Mesothelial cell of epicardium (in vitro differentiated cells): Measurements from ENCODE around the gene RABAC1. TPM values are rescaled to one million over a fixed set of nuclear protein-coding genes. Genes with fewer than 3 reads are reported as not detected.

Source experiments
- DNase-seq, 2 experiments: peaks; one replicate each; pipeline ENCODE4 v3.0.0; 2021; ENCODE audit warnings: low spot score in 2 of 2; ENCODE audit not compliant: unreplicated experiment in 2 of 2
- H3K27ac Mint-ChIP-seq: 2 replicates; pipeline ENCODE4 v1.8.0; 2021; ENCODE audit warnings: mixed read lengths
- H3K27me3 Mint-ChIP-seq: 2 replicates; pipeline ENCODE4 v1.8.0; 2021; ENCODE audit warnings: low read depth, mixed read lengths
- H3K36me3 Mint-ChIP-seq: 2 replicates; pipeline ENCODE4 v1.8.0; 2021; ENCODE audit warnings: mixed read lengths
- H3K4me1 Mint-ChIP-seq: 2 replicates; pipeline ENCODE4 v1.8.0; 2021; ENCODE audit warnings: mixed read lengths
- H3K4me3 Mint-ChIP-seq: 2 replicates; pipeline ENCODE4 v1.8.0; 2021; ENCODE audit warnings: mild to moderate bottlenecking, moderate library complexity, mixed read lengths
- H3K9me3 Mint-ChIP-seq: 2 replicates; pipeline ENCODE4 v1.8.0; 2021; ENCODE audit warnings: mixed read lengths
- total RNA-seq: library from RNA; stranded (reverse); gene quantifications from 3 replicates; pipeline ENCODE4 v1.2.1, GENCODE V29; 2021
- TF ChIP-seq, protein P1 (sequence below): fragments of 200-600 bp; sonication (generic); IDR thresholded peaks from one replicate; pipeline ENCODE4 v1.5.0; 2021; ENCODE audit warnings: antibody characterized with exemption; ENCODE audit not compliant: unreplicated experiment

Gene RABAC1
- total RNA-seq, 1 donor from 2014 or later = 102 TPM

DNA sequence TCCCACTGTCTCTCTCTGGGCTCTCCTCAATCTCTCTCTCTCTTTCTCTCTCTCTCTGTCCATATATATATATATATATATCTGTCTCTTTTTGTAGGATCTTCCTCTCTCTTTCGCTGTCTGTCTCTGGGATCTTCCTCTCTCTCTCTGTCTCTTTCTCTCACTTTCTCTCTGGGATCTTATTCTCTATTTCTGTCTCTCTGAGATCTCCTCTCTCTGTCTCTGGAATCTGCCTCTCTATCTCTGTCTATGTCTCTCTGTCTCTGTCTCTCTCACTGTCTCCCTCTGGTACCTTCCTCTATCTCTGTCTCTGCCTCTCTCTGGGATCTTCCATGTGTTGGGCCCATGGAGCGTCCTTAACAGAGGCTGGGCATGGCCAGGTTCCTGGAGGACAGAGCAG, 31.5 kb upstream of the RABAC1 start:
- DNase-seq = no peak
- Mint-ChIP-seq H3K4me3 (no peak overlapping the region), H3K27me3 (peaks cover 42% of the 10 kb centered on the region), H3K9me3 (no peaks in the 10 kb centered on the region), H3K27ac (no peak overlapping the region), H3K4me1 (peaks cover 3% of the 10 kb centered on the region), H3K36me3 (no peaks in the 10 kb centered on the region)
- TF ChIP-seq, protein P1, sequence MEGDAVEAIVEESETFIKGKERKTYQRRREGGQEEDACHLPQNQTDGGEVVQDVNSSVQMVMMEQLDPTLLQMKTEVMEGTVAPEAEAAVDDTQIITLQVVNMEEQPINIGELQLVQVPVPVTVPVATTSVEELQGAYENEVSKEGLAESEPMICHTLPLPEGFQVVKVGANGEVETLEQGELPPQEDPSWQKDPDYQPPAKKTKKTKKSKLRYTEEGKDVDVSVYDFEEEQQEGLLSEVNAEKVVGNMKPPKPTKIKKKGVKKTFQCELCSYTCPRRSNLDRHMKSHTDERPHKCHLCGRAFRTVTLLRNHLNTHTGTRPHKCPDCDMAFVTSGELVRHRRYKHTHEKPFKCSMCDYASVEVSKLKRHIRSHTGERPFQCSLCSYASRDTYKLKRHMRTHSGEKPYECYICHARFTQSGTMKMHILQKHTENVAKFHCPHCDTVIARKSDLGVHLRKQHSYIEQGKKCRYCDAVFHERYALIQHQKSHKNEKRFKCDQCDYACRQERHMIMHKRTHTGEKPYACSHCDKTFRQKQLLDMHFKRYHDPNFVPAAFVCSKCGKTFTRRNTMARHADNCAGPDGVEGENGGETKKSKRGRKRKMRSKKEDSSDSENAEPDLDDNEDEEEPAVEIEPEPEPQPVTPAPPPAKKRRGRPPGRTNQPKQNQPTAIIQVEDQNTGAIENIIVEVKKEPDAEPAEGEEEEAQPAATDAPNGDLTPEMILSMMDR = no peak

DNA sequence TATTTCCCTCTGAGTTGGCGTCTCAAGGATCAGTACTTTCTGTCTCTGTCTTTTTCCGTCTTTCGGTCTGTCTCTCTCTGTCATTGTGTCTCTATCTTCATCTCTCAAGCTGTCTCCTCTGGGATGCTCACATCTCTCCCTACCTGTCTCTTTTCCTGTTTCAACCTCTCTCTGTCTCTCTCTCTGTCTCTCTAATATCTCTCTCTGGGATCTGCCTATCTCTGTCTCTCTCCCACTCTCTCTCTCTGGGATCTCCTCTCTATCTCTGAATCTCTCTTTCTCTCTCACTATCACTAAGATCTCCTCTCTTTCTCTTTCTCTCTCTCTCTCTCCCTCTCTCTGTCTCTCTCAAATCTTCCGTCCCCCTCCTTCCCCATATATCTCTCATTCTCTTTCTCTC, 30.9 kb upstream of the RABAC1 start:
- H3K9me3 Mint-ChIP-seq = no peaks in the 10 kb centered on the region
- H3K4me3 Mint-ChIP-seq = no peak overlapping the region
- TF ChIP-seq, protein P1 = no peak
- no peaks in the 10 kb centered on the region for H3K36me3 Mint-ChIP-seq
- peaks cover 40% of the 10 kb centered on the region for H3K27me3 Mint-ChIP-seq
- DNase-seq = no peak
- H3K27ac Mint-ChIP-seq = no peak overlapping the region
- H3K4me1 Mint-ChIP-seq = peaks cover 3% of the 10 kb centered on the region

DNA sequence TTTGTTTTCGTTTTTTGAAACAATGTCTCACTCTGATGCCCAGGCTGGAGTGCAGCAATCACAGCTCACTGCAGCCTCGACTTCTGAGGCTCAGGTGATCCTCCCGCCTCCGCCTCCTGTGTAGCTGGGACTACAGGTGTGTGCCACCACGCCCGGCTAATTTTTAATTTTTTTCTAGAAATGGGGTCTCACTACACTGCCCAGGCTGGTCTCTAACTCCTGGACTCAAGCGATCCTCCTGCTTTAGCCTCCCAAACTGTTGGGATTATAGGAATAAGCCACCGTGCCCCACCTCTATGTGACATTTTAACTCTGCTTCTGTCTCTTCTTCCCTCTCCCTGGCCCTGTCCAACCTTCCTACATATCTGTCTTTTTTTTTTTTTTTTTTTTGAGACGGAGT, 29.8 kb upstream of the RABAC1 start:
- H3K4me3 Mint-ChIP-seq = no peak overlapping the region
- no peak for DNase-seq
- no peaks in the 10 kb centered on the region for H3K36me3 Mint-ChIP-seq
- no peak overlapping the region for H3K27ac Mint-ChIP-seq
- peaks cover 3% of the 10 kb centered on the region for H3K4me1 Mint-ChIP-seq
- H3K27me3 Mint-ChIP-seq = peaks cover 33% of the 10 kb centered on the region
- TF ChIP-seq, protein P1 = no peak
- no peaks in the 10 kb centered on the region for H3K9me3 Mint-ChIP-seq

DNA sequence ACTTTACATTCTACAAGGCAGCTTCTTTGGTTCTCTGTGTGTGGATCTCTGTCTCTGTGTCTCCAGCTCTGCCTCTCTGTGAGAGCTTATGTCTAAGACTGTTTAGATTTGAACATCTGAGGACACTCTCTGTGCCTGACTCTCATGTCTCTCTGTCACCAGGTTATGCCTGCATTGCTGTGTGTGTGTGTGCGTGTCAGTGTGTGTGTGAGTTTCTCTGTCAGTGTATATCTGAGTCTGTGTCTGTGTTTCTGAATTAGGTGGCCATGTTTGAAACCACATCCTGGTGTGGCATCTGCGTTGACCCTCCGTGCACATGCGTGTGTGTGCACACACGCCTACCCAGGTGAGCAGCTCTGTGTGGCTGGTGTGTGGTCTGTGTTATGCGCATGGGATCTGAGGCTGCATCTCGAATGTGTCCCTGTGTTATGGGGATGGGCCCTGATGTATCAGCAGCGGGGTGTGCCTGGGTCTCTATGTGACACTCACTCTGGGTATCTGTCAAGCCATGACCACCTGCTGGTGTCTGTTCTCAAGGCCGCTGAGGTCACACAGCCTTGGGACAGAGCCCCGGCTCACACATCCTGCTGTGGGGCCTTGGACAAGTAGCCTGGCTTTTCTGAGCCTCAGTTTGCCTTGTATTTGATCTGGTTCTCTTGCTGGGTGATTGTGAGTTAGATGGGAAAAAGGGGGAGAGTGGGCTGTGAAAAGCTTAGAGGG, 28.2 kb upstream of the RABAC1 start:
- no peaks in the 10 kb centered on the region for H3K4me1 Mint-ChIP-seq
- H3K27me3 Mint-ChIP-seq = peaks cover 23% of the 10 kb centered on the region
- H3K36me3 Mint-ChIP-seq = no peaks in the 10 kb centered on the region
- TF ChIP-seq, protein P1 = no peak
- no peak overlapping the region for H3K27ac Mint-ChIP-seq
- DNase-seq = no peak
- H3K4me3 Mint-ChIP-seq = no peak overlapping the region
- H3K9me3 Mint-ChIP-seq = no peaks in the 10 kb centered on the region

DNA sequence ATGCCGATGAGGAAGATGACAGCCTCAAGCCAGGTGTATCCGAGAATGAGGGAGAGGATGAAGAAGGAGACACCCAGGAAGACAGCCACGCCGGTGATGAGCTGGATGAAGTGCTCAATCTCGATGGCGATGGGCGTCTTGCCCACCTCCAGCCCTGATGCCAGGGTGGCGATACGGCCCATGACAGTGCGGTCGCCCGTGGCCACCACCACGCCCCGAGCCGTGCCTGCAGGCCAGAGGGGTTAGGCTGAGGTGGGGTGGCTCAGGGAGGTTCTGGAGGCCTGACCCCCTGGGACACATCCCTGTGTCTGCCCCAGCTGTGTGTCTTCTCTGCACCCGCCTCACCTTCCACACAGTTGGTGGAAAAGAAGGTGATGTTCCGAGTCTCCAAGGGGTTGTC, 25.8 kb upstream of the RABAC1 start:
- no peaks in the 10 kb centered on the region for H3K9me3 Mint-ChIP-seq

More for the DNA sequence above, 25.8 kb upstream of the RABAC1 start:
- Mint-ChIP-seq H3K36me3 (no peaks in the 10 kb centered on the region), H3K27me3 (peaks cover 20% of the 10 kb centered on the region), H3K27ac (no peak overlapping the region), H3K4me3 (no peak overlapping the region), H3K4me1 (no peaks in the 10 kb centered on the region)
- no peak for DNase-seq
- TF ChIP-seq, protein P1 = no peak
